Measurements from ENCODE around the gene ACTR3. TPM values are rescaled to one million over a fixed set of nuclear protein-coding genes. Genes with fewer than 3 reads are reported as not detected.

The ACTR3 gene
- total and polyA plus RNA-seq, 8 donors = 10.3 to 112 (median 52.9) TPM

- H3K36me3 ChIP-seq = no peaks in the 10 kb centered on the region
- no peak overlapping the region for H3K4me3 ChIP-seq
- ATAC-seq = peak in 3 of 4 donors; percentile 13 to 38 (median 24)
- intact Hi-C loops (cut with DNase I) = loop anchor here in 1 of 3 donors (10.0 kb wide), 1 partner anchor 566 kb away; no protein-coding TSS in a partner anchor
- no peaks in the 10 kb centered on the region for H3K27me3 ChIP-seq
- peak in 1 of 6 donors; percentile 16 for DNase-seq
- FAIRE-seq = no peak
- no peaks in the 10 kb centered on the region for H3K9me3 ChIP-seq
- H3K4me1 ChIP-seq = peaks cover 0 to 3% (median 0%) of the 10 kb centered on the region in 3 donors
- WGBS, 2 donors = 69 to 77% methylated on average over 20 of the region's 20 CpGs
- H3K27ac ChIP-seq = peak overlapping the region; percentile 78 to 82 (median 79)
- TF ChIP-seq CTCF (IDR thresholded peaks at IDR 0.05) = no peak
Measured at GRCh38 chr2:113978524-113979190, 88.8 kb downstream of the ACTR3 start.

- no peaks in the 10 kb centered on the region for H3K9me3 ChIP-seq
- DNase-seq = peak in 3 of 6 donors; percentile 35 to 65 (median 55)
- 69 to 71% methylated on average over 86 to 92 of the region's 93 CpGs for WGBS, 2 donors
Measured at GRCh38 chr2:113979191-113980128, 89.6 kb downstream of the ACTR3 start.

GRCh38 chr2:113980946-113981345, 91.1 kb downstream of the ACTR3 start:
- Histone ChIP-seq H3K9me3 (no peaks in the 10 kb centered on the region), H3K27ac (no peak overlapping the region), H3K4me1 (peaks cover 0 to 3% (median 0%) of the 10 kb centered on the region in 3 donors), H3K27me3 (no peaks in the 10 kb centered on the region), H3K4me3 (no peak overlapping the region), H3K36me3 (no peaks in the 10 kb centered on the region)
- 69 to 77% methylated on average over 4 of the region's 4 CpGs for WGBS, 2 donors
- ATAC-seq (no peak), DNase-seq (no peak), FAIRE-seq (no peak)
- TF ChIP-seq CTCF (IDR thresholded peaks at IDR 0.05) = no peak
- intact Hi-C loops (cut with DNase I) = loop anchor here in 1 of 3 donors (10.0 kb wide), 1 partner anchor 574 kb away; no protein-coding TSS in a partner anchor

More at GRCh38 chr2:113979191-113980128, 89.6 kb downstream of the ACTR3 start:
- ATAC-seq (no peak), FAIRE-seq (no peak)
- intact Hi-C loops (cut with DNase I) = loop anchor here in 2 of 3 donors (10.0 kb wide), 2 partner anchors 565 to 575 kb away; no protein-coding TSS in a partner anchor
- H3K27ac ChIP-seq = peak overlapping the region; percentile 78 to 82 (median 79)
- no peaks in the 10 kb centered on the region for H3K36me3 ChIP-seq
- H3K4me1 ChIP-seq = peaks cover 0 to 3% (median 0%) of the 10 kb centered on the region in 3 donors
- no peaks in the 10 kb centered on the region for H3K27me3 ChIP-seq
- H3K4me3 ChIP-seq = no peak overlapping the region
- TF ChIP-seq CTCF (IDR thresholded peaks at IDR 0.05) = peak in 2 of 4 donors; percentile 19 to 41

- TF ChIP-seq CTCF (IDR thresholded peaks at IDR 0.05) = no peak
- FAIRE-seq = no peak
Measured at GRCh38 chr2:113981404-113982134, 91.7 kb downstream of the ACTR3 start.

More at GRCh38 chr2:113981404-113982134, 91.7 kb downstream of the ACTR3 start:
- intact Hi-C loops (cut with DNase I) = loop anchor here in 1 of 3 donors (10.0 kb wide), 1 partner anchor 573 kb away; no protein-coding TSS in a partner anchor
- no peak overlapping the region for H3K27ac ChIP-seq
- H3K27me3 ChIP-seq = no peaks in the 10 kb centered on the region
- ATAC-seq = no peak
- H3K4me3 ChIP-seq = no peak overlapping the region
- peaks cover 0 to 3% (median 0%) of the 10 kb centered on the region in 3 donors for H3K4me1 ChIP-seq
- DNase-seq = no peak
- no peaks in the 10 kb centered on the region for H3K36me3 ChIP-seq
- no peaks in the 10 kb centered on the region for H3K9me3 ChIP-seq
- WGBS, 2 donors = 87 to 92% methylated on average over 8 of the region's 8 CpGs

Data from pancreas (tissue), 10 donors.